Epithelial cell of prostate (primary cell): ENCODE data around the gene WNT16.
"Not testable (repeated sequence)": the region's sequence is repeated elsewhere in the genome, so short reads cannot be mapped to it uniquely, and the experiment has no call there.

Experiments
- DNase-seq: peaks from one replicate; pipeline ENCODE4 v3.0.0-alpha.2; 2011; ENCODE audit warnings: low read depth, low spot score
- H3K27ac ChIP-seq: fragments of 450-650 bp; 2 replicates; pipeline ENCODE4 v1.5.1; 2017; ENCODE audit warnings: mild to moderate bottlenecking

The WNT16 gene

GRCh38 chr7:121328508-121329190, at the start of gene WNT16:
Gene WNT16, plus strand, starts transcription at chr7:121329000. Its CDS starts 293 bp downstream, at chr7:121329293.
- no peak for DNase-seq
- H3K27ac ChIP-seq: no peak within 1 kb of the TSS

- no peak for DNase-seq
- H3K27ac ChIP-seq: no peak overlapping the region
Observed at GRCh38 chr7:121279060-121279620, 49.7 kb upstream of the WNT16 start.

- no peak for DNase-seq
- H3K27ac ChIP-seq: no peak overlapping the region
Observed at GRCh38 chr7:121279822-121280221, 49.0 kb upstream of the WNT16 start.

- H3K27ac ChIP-seq: no peak overlapping the region
- no peak for DNase-seq
Observed at GRCh38 chr7:121280656-121281055, 48.1 kb upstream of the WNT16 start.

GRCh38 chr7:121282129-121282528, 46.7 kb upstream of the WNT16 start:
- DNase-seq: no peak
- no peak overlapping the region for H3K27ac ChIP-seq

GRCh38 chr7:121285066-121285667, 43.6 kb upstream of the WNT16 start:
- no peak overlapping the region for H3K27ac ChIP-seq
- DNase-seq: no peak

- H3K27ac ChIP-seq: no peak overlapping the region
- no peak for DNase-seq
Observed at GRCh38 chr7:121286186-121286585, 42.6 kb upstream of the WNT16 start.

- peak; percentile 36 for DNase-seq
- H3K27ac ChIP-seq: peak overlapping the region; percentile 10
Observed at GRCh38 chr7:121286742-121287734, 41.8 kb upstream of the WNT16 start.

GRCh38 chr7:121288894-121289293, 39.9 kb upstream of the WNT16 start:
- no peak for DNase-seq
- no peak overlapping the region for H3K27ac ChIP-seq

- H3K27ac ChIP-seq, DNase-seq: not testable (repeated sequence)
Observed at GRCh38 chr7:121289930-121290329, 38.9 kb upstream of the WNT16 start.

- no peak overlapping the region for H3K27ac ChIP-seq
- no peak for DNase-seq
Observed at GRCh38 chr7:121294448-121294992, 34.3 kb upstream of the WNT16 start.

GRCh38 chr7:121297843-121298242, 31.0 kb upstream of the WNT16 start:
- DNase-seq: no peak
- no peak overlapping the region for H3K27ac ChIP-seq

- H3K27ac ChIP-seq: no peak overlapping the region
- no peak for DNase-seq
Observed at GRCh38 chr7:121298831-121299239, 30.0 kb upstream of the WNT16 start.

- no peak for DNase-seq
- H3K27ac ChIP-seq: peak overlapping the region; percentile 63
Observed at GRCh38 chr7:121300685-121301420, 27.9 kb upstream of the WNT16 start.

- DNase-seq: no peak
- H3K27ac ChIP-seq: peak overlapping the region; percentile 63
Observed at GRCh38 chr7:121301446-121302213, 27.2 kb upstream of the WNT16 start.

- DNase-seq: no peak
- H3K27ac ChIP-seq: peak overlapping the region; percentile 63
Observed at GRCh38 chr7:121302214-121302745, 26.5 kb upstream of the WNT16 start.

- DNase-seq: no peak
- no peak overlapping the region for H3K27ac ChIP-seq
Observed at GRCh38 chr7:121303422-121304101, 25.2 kb upstream of the WNT16 start.

- no peak for DNase-seq
- H3K27ac ChIP-seq: no peak overlapping the region
Observed at GRCh38 chr7:121304102-121304658, 24.6 kb upstream of the WNT16 start.
